Measurements from ENCODE around the gene CNTN5.

Gene CNTN5

DNA sequence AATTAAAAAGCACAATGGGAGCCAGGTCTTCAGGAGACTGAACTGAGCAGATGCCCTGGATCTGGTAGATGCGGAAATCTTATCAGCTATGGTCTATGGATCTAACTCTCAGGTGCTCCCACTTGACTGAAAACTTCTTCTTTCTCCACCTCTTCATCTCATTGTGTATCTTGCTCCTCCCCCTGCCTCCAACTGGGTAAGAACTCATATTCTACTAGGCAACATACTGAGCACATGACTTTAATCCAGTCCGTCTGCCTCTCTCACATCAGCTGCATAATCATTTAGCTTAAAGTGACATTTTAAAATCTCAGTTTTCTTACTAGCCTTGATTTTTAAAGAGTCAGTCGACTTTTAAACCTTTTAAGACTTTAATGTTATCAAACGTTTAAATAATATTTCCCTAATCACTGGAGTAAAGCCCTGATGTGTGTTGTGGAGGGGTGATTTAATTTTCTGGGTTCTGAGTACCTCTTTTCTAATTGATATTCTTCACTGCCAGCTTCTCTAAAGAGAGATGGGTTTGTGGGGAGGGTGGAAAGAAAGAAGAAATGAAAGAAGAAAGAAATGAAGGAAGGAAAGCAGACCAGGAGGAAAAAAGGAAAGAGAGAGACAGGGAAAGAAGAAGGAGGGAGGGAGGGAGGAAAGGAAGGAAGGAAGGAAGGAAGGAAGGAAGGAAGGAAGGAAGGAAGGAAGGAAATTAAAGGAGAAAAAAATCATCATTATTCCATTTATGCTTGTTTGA lies 1073.5 kb downstream of the CNTN5 start:
- DNase-seq (ENCODE audit: low read depth), result no peak
- TF ChIP-seq, protein P1, sequence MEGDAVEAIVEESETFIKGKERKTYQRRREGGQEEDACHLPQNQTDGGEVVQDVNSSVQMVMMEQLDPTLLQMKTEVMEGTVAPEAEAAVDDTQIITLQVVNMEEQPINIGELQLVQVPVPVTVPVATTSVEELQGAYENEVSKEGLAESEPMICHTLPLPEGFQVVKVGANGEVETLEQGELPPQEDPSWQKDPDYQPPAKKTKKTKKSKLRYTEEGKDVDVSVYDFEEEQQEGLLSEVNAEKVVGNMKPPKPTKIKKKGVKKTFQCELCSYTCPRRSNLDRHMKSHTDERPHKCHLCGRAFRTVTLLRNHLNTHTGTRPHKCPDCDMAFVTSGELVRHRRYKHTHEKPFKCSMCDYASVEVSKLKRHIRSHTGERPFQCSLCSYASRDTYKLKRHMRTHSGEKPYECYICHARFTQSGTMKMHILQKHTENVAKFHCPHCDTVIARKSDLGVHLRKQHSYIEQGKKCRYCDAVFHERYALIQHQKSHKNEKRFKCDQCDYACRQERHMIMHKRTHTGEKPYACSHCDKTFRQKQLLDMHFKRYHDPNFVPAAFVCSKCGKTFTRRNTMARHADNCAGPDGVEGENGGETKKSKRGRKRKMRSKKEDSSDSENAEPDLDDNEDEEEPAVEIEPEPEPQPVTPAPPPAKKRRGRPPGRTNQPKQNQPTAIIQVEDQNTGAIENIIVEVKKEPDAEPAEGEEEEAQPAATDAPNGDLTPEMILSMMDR (IDR thresholded peaks at IDR 0.05; ENCODE audit: low read depth, low read length, missing control alignments), result no peak
- no peak overlapping the region for H3K4me3 ChIP-seq (ENCODE audit: low read depth, low read length)

DNA sequence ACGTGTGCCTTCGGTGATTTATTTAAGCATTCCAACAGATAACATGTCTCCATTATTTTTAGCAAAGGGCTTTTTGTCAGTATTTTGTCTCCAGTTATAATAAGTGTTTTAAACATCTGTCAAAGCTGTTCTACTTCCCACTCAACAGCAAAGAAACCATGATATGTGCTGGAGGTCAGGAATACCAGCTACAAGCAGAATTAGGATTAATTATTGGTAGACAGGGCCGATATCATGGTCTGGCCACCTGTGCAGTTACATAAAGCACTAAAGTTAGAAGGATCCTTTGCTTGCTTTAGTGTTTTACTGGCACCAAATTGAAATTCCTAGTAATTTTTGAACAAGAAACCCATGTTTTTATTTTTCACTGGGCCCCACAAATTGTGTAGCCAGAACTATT lies 1075.1 kb downstream of the CNTN5 start:
- DNase-seq (ENCODE audit: low read depth), result no peak
- TF ChIP-seq, protein P1 (IDR thresholded peaks at IDR 0.05; ENCODE audit: low read depth, low read length, missing control alignments), result no peak
- H3K4me3 ChIP-seq (ENCODE audit: low read depth, low read length), result no peak overlapping the region

DNA sequence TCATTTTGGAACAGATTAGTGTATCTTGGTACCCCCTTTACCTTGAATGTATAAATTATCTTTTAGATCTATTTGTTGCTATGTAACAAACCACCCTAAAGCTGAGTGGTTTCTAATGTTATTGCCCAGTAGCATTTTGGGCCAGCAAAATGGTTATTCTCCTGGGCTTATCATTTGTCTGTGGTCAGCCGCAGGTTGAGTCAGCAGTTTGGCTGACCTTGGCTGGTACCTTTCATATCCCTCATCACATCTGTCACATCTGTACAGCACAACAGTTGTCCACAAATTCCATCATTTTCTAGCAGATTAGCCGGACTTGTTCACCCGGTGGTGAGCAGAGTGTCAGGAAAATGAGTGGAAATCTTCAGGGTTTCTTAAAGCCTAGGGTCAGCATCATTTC lies 1077.8 kb downstream of the CNTN5 start:
- no peak for DNase-seq (ENCODE audit: low read depth)
- TF ChIP-seq, protein P1 (IDR thresholded peaks at IDR 0.05; ENCODE audit: low read depth, low read length, missing control alignments), result no peak
- H3K4me3 ChIP-seq (ENCODE audit: low read depth, low read length), result no peak overlapping the region

DNA sequence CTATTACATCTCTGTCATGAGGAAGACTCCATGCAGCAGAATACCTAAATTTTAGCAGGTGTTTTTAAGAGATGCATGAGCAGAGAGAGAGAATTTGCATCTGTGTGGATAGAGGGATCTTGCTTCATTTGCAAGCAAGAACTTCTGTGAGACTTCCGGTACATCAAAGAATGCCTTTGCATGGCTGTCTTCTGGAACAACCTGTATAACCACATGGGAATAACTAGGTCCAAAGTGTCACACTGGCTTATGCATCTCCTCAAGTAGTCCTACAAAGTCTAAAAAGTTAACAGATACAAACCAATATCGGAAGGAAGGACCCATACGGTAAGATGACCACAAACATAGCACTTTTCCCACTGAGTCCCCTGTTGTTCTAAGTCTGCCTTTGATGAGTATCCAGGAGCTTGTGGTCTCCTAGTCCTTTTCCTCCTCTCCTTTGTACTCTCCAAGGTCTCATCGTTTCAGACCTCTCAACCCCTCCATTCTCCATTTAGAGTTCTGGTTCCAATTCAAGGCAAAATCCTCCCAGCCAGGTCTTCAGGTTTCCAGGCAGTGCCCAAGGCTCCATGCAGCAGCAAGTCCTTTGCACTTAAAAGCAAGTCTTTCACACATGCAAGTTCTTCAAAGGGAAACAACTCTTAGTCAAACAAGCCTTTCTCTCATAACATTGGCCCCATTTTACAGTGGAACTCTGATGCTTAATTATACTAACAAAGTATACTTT lies 1084.7 kb downstream of the CNTN5 start:
- no peak overlapping the region for H3K4me3 ChIP-seq (ENCODE audit: low read depth, low read length)
- TF ChIP-seq, protein P1 (IDR thresholded peaks at IDR 0.05; ENCODE audit: low read depth, low read length, missing control alignments), result no peak
- no peak for DNase-seq (ENCODE audit: low read depth)

DNA sequence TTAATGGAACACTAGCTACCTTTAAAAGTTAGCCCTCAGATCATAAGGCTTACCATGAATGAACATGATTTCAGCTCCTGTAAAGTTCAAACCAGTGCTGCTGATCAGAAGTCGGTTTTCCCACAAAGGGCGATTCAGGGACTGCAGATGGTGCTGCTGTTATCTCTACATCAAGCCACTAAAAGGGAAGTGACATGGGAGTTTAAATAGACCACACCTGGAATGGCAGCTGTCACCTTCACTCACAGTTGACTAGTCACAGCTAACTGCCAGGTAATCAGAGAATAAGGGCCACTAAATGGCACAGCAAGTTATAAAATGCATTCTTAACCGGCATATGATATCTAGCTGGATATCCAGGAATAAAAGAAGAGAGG lies 1085.2 kb downstream of the CNTN5 start:
- DNase-seq (ENCODE audit: low read depth), result no peak
- TF ChIP-seq, protein P1 (IDR thresholded peaks at IDR 0.05; ENCODE audit: low read depth, low read length, missing control alignments), result no peak
- no peak overlapping the region for H3K4me3 ChIP-seq (ENCODE audit: low read depth, low read length)

DNA sequence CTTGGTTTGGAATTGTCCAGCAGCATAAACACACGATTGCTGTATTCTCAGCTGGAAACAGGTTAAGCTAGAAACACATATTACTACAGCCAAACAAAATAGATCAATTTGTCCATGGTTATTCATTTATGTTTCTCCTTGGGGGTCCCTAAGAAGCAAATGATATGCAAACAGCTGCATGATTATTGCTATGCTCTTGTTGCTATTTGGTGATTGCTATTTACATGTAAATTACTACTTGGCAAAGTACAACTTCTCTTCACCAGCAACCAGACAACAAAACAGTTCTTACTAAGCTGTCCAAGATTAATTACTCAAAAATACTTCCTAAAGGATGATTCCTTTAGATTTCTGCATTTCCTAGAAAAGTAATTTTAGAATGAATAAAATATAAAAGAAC lies 1098.4 kb downstream of the CNTN5 start:
- TF ChIP-seq, protein P1 (IDR thresholded peaks at IDR 0.05; ENCODE audit: low read depth, low read length, missing control alignments), result no peak
- DNase-seq (ENCODE audit: low read depth), result no peak
- H3K4me3 ChIP-seq (ENCODE audit: low read depth, low read length), result no peak overlapping the region

All from GM12864 (cell line).